ENCODE data around the gene MEGF11.

Gene MEGF11

GRCh38 chr15:65970937-65971740 is 282.4 kb downstream of the MEGF11 start:
- no peak for DNase-seq (ENCODE audit: low read depth in 2 of 2)

GRCh38 chr15:65969865-65970816 is 283.4 kb downstream of the MEGF11 start:
- DNase-seq (ENCODE audit: low read depth in 2 of 2), result no peak

- DNase-seq (ENCODE audit: low read depth in 2 of 2), result no peak
These were observed 285.0 kb downstream of the MEGF11 start for GRCh38 chr15:65968511-65968910.

- DNase-seq (ENCODE audit: low read depth in 2 of 2), result no peak
These were observed 288.6 kb downstream of the MEGF11 start for GRCh38 chr15:65964792-65965433.

- no peak for DNase-seq (ENCODE audit: low read depth in 2 of 2)
These were observed 289.6 kb downstream of the MEGF11 start for GRCh38 chr15:65963911-65964482.

- DNase-seq (ENCODE audit: low read depth in 2 of 2), result no peak
These were observed 290.2 kb downstream of the MEGF11 start for GRCh38 chr15:65963358-65963757.

GRCh38 chr15:65962187-65962586 is 291.4 kb downstream of the MEGF11 start:
- no peak for DNase-seq (ENCODE audit: low read depth in 2 of 2)

- DNase-seq (ENCODE audit: low read depth in 2 of 2), result no peak
These were observed 293.0 kb downstream of the MEGF11 start for GRCh38 chr15:65960586-65960985.

GRCh38 chr15:65958835-65959234 is 294.7 kb downstream of the MEGF11 start:
- no peak for DNase-seq (ENCODE audit: low read depth in 2 of 2)

GRCh38 chr15:65957451-65957850 is 296.1 kb downstream of the MEGF11 start:
- DNase-seq (ENCODE audit: low read depth in 2 of 2), result no peak

- no peak for DNase-seq (ENCODE audit: low read depth in 2 of 2)
These were observed 296.7 kb downstream of the MEGF11 start for GRCh38 chr15:65956899-65957298.

- DNase-seq (ENCODE audit: low read depth in 2 of 2), result no peak
These were observed 297.2 kb downstream of the MEGF11 start for GRCh38 chr15:65956307-65956706.

- no peak for DNase-seq (ENCODE audit: low read depth in 2 of 2)
These were observed 299.2 kb downstream of the MEGF11 start for GRCh38 chr15:65954289-65954741.

GRCh38 chr15:65953622-65954021 is 299.9 kb downstream of the MEGF11 start:
- DNase-seq (ENCODE audit: low read depth in 2 of 2), result no peak

- peak in 1 of 2 experiments; percentile 15 for DNase-seq (ENCODE audit: low read depth in 2 of 2)
These were observed 301.0 kb downstream of the MEGF11 start for GRCh38 chr15:65952391-65953053.

- no peak for DNase-seq (ENCODE audit: low read depth in 2 of 2)
These were observed 302.5 kb downstream of the MEGF11 start for GRCh38 chr15:65951007-65951406.

GRCh38 chr15:65949491-65949890 is 304.1 kb downstream of the MEGF11 start:
- no peak for DNase-seq (ENCODE audit: low read depth in 2 of 2)

GRCh38 chr15:65949011-65949410 is 304.5 kb downstream of the MEGF11 start:
- no peak for DNase-seq (ENCODE audit: low read depth in 2 of 2)

- no peak for DNase-seq (ENCODE audit: low read depth in 2 of 2)
These were observed 305.2 kb downstream of the MEGF11 start for GRCh38 chr15:65948383-65948782.

GRCh38 chr15:65947041-65947440 is 306.5 kb downstream of the MEGF11 start:
- no peak for DNase-seq (ENCODE audit: low read depth in 2 of 2)

- DNase-seq (ENCODE audit: low read depth in 2 of 2), result no peak
These were observed 307.9 kb downstream of the MEGF11 start for GRCh38 chr15:65945616-65946015.

Measured in fibroblast of skin of left biceps (primary cell).